Measurements from ENCODE around the gene KMT2E. TPM values are rescaled to one million over a fixed set of nuclear protein-coding genes. Genes with fewer than 3 reads are reported as not detected.

Gene KMT2E
- total RNA-seq, 4 donors from 2014 or later = 93.9 to 208 (median 118) TPM

- no peak for TF ChIP-seq EP300 (IDR thresholded peaks at IDR 0.05)
- no peak for TF ChIP-seq POLR2A (IDR thresholded peaks at IDR 0.05)
- TF ChIP-seq CTCF (IDR thresholded peaks at IDR 0.05) = no peak
- no peak for TF ChIP-seq POLR2AphosphoS5 (IDR thresholded peaks at IDR 0.05)
- H3K4me1 ChIP-seq = peaks cover 89% of the 10 kb centered on the region
- DNase-seq (ENCODE audit: low spot score in 2 of 2) = no peak
- no peaks in the 10 kb centered on the region for H3K27me3 ChIP-seq
- H3K4me3 ChIP-seq = no peak overlapping the region
- H3K9me3 ChIP-seq = no peaks in the 10 kb centered on the region
- WGBS = 28% methylated on average over 5 of the region's 5 CpGs
- H3K36me3 ChIP-seq = no peaks in the 10 kb centered on the region
- peak overlapping the region; percentile 43 for H3K27ac ChIP-seq
These were observed 7.5 kb upstream of the KMT2E start for GRCh38 chr7:105006367-105007136.

GRCh38 chr7:105007298-105007697 is 6.7 kb upstream of the KMT2E start:
- Histone ChIP-seq H3K4me3 (no peak overlapping the region), H3K27me3 (no peaks in the 10 kb centered on the region), H3K9me3 (no peaks in the 10 kb centered on the region), H3K4me1 (peaks cover 82% of the 10 kb centered on the region), H3K27ac (peak overlapping the region; percentile 43), H3K36me3 (no peaks in the 10 kb centered on the region)
- 75% methylated on average over 5 of the region's 5 CpGs for WGBS
- DNase-seq (ENCODE audit: low spot score in 2 of 2) = no peak
- TF ChIP-seq CTCF (IDR thresholded peaks at IDR 0.05) = no peak
- no peak for TF ChIP-seq POLR2AphosphoS5 (IDR thresholded peaks at IDR 0.05)
- no peak for TF ChIP-seq POLR2A (IDR thresholded peaks at IDR 0.05)
- TF ChIP-seq EP300 (IDR thresholded peaks at IDR 0.05) = no peak

GRCh38 chr7:105009667-105010503 is 4.1 kb upstream of the KMT2E start:
- no peaks in the 10 kb centered on the region for H3K36me3 ChIP-seq
- no peaks in the 10 kb centered on the region for H3K27me3 ChIP-seq
- no peak for TF ChIP-seq POLR2A (IDR thresholded peaks at IDR 0.05)
- TF ChIP-seq EP300 (IDR thresholded peaks at IDR 0.05) = no peak
- no peak for TF ChIP-seq POLR2AphosphoS5 (IDR thresholded peaks at IDR 0.05)
- no peak for TF ChIP-seq CTCF (IDR thresholded peaks at IDR 0.05)
- DNase-seq (ENCODE audit: low spot score in 2 of 2) = no peak
- H3K9me3 ChIP-seq = no peaks in the 10 kb centered on the region
- peak overlapping the region; percentile 89 for H3K4me3 ChIP-seq
- WGBS = 12% methylated on average over 9 of the region's 9 CpGs
- peaks cover 56% of the 10 kb centered on the region for H3K4me1 ChIP-seq
- H3K27ac ChIP-seq = peak overlapping the region; percentile 100

- peaks cover 49% of the 10 kb centered on the region for H3K4me1 ChIP-seq
- WGBS = 2% methylated on average over 5 of the region's 5 CpGs
- peak overlapping the region; percentile 89 for H3K4me3 ChIP-seq
- no peak for DNase-seq (ENCODE audit: low spot score in 2 of 2)
- H3K36me3 ChIP-seq = no peaks in the 10 kb centered on the region
- H3K9me3 ChIP-seq = no peaks in the 10 kb centered on the region
- TF ChIP-seq POLR2AphosphoS5 (IDR thresholded peaks at IDR 0.05) (no peak), EP300 (IDR thresholded peaks at IDR 0.05) (no peak), CTCF (IDR thresholded peaks at IDR 0.05) (no peak), POLR2A (IDR thresholded peaks at IDR 0.05) (no peak)
- H3K27ac ChIP-seq = peak overlapping the region; percentile 100
- no peaks in the 10 kb centered on the region for H3K27me3 ChIP-seq
These were observed 3.4 kb upstream of the KMT2E start for GRCh38 chr7:105010504-105011130.
